Progenitor cell of endocrine pancreas (in vitro differentiated cells): ENCODE data around the gene AMH. TPM values are rescaled to one million over a fixed set of nuclear protein-coding genes. Genes with fewer than 3 reads are reported as not detected.
A peak's percentile ranks its signal among the peaks of the same experiment; 100 is the strongest.

Source experiments
- DNase-seq: peaks from one replicate; pipeline ENCODE4 v3.0.0; 2021; ENCODE audit warnings: low spot score; ENCODE audit not compliant: unreplicated experiment
- H3K27ac Mint-ChIP-seq: 2 replicates; pipeline ENCODE4 v1.8.0; 2021; ENCODE audit warnings: mild to moderate bottlenecking, moderate library complexity, mixed read lengths
- H3K27me3 Mint-ChIP-seq: 2 replicates; pipeline ENCODE4 v1.8.0; 2021; ENCODE audit warnings: mixed read lengths
- H3K36me3 Mint-ChIP-seq: 2 replicates; pipeline ENCODE4 v1.8.0; 2022; ENCODE audit warnings: mixed read lengths; ENCODE audit not compliant: insufficient read depth
- H3K4me1 Mint-ChIP-seq: 2 replicates; pipeline ENCODE4 v1.8.0; 2021; ENCODE audit warnings: low read depth, mixed read lengths
- H3K4me3 Mint-ChIP-seq: 2 replicates; pipeline ENCODE4 v1.8.0; 2021; ENCODE audit warnings: low read depth, mild to moderate bottlenecking, moderate library complexity, mixed read lengths
- H3K9me3 Mint-ChIP-seq: 2 replicates; pipeline ENCODE4 v1.8.0; 2021; ENCODE audit warnings: low read depth, mixed read lengths
- total RNA-seq: library from RNA; stranded (reverse); gene quantifications from 2 replicates; pipeline ENCODE4 v1.2.1, GENCODE V29; 2021
- TF ChIP-seq, protein P1 (sequence below): fragments of 200-600 bp; sonication (generic); IDR thresholded peaks from one replicate; pipeline ENCODE4 v1.5.0; 2021; ENCODE audit warnings: antibody characterized with exemption, mild to moderate bottlenecking; ENCODE audit not compliant: unreplicated experiment

Gene AMH
- total RNA-seq, 1 donor from 2014 or later, result 58.4 TPM

DNA sequence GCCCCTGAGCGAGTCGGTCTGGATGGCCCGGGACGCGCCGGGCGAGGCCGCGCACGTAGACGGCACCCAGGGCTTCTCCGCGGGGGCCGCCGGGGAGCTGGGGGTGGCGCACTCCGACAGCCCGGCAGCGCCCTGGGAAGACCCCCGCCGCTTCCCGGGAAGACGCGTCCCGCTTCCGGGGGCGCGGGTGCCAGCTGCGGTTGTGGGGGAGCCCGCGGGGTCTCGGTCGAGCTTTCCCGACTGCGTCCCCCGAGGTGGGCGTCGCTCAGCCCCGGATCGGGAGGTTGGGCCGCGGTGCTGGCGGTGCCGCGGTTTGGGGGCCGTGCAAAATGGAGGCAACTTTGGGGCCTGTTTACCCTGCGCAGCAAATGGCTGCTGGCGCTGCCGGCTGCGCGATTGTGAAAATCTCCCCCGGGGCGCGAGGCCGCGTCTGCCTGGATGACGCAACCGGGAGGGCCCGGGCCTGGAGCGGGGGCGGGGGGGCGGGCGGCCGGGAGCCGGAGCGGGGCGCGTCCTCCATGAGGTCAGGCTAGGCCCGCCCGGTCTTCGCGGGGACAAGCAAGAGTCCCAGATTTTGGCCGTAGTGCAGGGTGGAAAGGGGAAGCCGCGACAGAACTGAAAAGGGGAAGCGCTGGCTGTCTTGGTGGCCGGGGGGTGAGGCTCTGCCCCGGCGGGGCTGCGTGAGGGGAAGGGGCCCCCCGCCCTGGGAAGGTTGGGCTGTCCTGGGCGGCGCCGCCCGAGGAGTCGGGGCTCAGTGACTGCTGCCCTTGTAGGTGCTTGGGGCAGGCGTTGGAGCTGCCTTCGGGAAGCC, 21.5 kb downstream of the AMH start:
- Mint-ChIP-seq H3K27me3 (no peaks in the 10 kb centered on the region), H3K9me3 (no peaks in the 10 kb centered on the region), H3K4me1 (peaks cover 16% of the 10 kb centered on the region), H3K27ac (no peak overlapping the region), H3K4me3 (peak overlapping the region; percentile 90), H3K36me3 (peaks cover 13% of the 10 kb centered on the region)
- TF ChIP-seq, protein P1, sequence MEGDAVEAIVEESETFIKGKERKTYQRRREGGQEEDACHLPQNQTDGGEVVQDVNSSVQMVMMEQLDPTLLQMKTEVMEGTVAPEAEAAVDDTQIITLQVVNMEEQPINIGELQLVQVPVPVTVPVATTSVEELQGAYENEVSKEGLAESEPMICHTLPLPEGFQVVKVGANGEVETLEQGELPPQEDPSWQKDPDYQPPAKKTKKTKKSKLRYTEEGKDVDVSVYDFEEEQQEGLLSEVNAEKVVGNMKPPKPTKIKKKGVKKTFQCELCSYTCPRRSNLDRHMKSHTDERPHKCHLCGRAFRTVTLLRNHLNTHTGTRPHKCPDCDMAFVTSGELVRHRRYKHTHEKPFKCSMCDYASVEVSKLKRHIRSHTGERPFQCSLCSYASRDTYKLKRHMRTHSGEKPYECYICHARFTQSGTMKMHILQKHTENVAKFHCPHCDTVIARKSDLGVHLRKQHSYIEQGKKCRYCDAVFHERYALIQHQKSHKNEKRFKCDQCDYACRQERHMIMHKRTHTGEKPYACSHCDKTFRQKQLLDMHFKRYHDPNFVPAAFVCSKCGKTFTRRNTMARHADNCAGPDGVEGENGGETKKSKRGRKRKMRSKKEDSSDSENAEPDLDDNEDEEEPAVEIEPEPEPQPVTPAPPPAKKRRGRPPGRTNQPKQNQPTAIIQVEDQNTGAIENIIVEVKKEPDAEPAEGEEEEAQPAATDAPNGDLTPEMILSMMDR, result no peak
- no peak for DNase-seq

DNA sequence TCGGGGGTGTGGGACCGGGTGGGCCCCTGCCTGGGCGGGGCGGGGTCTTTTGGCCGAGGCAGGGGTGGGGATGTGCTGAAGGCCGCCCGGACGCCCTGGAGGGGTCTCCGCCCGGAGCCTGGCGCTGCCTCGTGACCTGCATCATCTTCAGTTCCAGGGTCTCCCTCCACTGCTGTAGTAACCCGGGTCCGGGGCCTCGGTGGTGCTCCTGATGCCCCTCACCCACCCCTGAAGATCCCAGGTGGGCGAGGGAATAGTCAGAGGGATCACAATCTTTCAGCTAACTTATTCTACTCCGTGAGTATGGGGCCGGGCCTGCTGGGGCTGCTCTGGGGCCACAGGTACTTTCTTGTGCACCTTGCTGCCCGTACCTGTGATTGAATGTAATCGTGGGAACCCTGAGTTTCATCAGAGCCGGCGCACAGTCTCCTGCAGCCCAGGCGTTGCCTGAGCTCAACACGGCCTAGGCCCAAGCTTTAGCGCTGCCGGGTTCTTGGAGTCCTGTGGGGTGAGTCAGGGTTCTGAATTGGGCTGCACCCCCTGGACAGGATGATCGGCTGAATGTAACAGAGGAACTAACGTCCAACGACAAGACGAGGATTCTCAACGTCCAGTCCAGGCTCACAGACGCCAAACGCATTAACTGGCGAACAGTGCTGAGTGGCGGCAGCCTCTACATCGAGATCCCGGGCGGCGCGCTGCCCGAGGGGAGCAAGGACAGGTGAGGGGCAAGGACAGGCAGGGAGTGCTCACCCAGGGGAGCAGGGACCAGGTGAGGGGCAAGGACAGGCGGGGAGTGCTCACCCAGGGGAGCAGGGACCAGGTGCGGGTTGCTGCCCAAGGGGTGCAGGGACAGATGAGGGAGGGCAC, 22.3 kb downstream of the AMH start:
- Mint-ChIP-seq H3K4me3 (peak overlapping the region; percentile 90), H3K27ac (peak overlapping the region; percentile 96), H3K36me3 (peaks cover 13% of the 10 kb centered on the region), H3K9me3 (no peaks in the 10 kb centered on the region), H3K4me1 (peaks cover 16% of the 10 kb centered on the region), H3K27me3 (no peaks in the 10 kb centered on the region)
- DNase-seq, result no peak
- TF ChIP-seq, protein P1, result no peak

DNA sequence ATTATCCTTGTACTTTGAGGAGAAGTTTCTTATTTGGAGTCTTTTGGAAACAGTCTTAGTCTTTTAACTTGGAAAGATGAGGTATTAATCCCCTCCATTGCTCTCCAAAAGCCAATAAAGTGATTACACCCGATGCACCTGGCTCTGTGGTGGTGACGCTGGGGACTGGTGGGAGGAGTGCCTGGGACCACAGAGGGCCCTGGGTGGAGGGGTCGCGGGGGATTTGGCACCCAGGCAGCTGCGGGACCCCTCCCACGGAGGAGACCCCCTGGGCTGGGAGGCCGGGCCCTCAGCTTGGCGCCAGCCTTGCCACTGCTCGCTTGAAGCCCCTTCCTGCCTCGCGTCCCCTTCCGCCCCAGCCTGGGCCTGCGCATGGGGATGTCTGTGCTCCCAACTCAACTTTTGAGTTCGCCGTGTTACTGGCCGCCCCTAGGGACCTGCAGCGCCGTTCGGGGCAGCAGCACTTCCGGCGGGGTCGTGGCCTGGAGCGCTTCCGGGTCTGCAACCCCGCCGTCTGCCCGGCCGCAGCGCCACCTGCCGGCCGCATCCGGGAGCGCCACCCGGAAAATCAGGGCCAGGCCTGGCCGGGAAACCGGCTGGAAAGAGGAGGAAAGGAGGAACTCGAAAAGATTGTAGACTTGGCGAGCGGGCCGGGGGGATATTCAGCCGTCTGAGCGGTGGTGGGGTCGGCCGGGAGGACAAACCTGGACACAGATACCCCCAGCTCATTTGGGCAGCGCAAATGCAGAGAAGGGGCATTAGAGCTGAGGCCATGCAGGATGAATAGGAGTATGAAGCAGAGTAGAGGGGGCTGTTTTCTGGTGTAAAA, 24.4 kb downstream of the AMH start:
- peak overlapping the region; percentile 90 for H3K27ac Mint-ChIP-seq
- H3K27me3 Mint-ChIP-seq, result no peaks in the 10 kb centered on the region
- no peaks in the 10 kb centered on the region for H3K9me3 Mint-ChIP-seq
- peaks cover 15% of the 10 kb centered on the region for H3K4me1 Mint-ChIP-seq
- peak; percentile 88 for DNase-seq
- H3K36me3 Mint-ChIP-seq, result peaks cover 15% of the 10 kb centered on the region
- TF ChIP-seq, protein P1, result peak; percentile 98
- peak overlapping the region; percentile 62 for H3K4me3 Mint-ChIP-seq

DNA sequence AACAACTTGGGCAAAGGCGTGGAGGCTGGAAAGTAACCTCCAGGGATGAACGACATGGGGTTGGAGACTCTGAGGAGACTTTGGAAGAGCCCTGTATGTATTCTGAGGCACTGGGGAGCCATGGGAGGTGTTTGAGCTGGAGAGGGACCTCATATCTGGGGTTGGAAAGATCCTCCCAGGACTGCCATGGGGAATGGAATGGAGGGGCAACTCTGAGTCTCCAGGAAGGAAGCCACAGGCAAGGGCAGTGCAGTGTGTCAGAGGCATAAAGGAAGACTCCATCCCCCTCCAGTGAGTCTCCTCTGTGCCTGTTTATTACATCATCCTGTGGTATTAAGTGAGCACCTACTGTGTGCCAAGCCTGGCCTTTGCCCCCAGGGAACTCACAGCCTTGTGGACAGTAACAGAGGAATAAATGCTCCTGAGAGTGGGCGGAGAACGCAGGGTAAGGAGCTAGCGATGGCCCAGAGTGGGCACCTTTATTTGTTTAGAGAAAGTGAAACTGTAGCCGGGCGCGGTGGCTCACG, 25.1 kb downstream of the AMH start:
- no peak overlapping the region for H3K4me3 Mint-ChIP-seq
- TF ChIP-seq, protein P1, result no peak
- H3K4me1 Mint-ChIP-seq, result peaks cover 15% of the 10 kb centered on the region
- DNase-seq, result no peak
- H3K36me3 Mint-ChIP-seq, result peaks cover 15% of the 10 kb centered on the region
- H3K27ac Mint-ChIP-seq, result peak overlapping the region; percentile 90
- no peaks in the 10 kb centered on the region for H3K9me3 Mint-ChIP-seq
- no peaks in the 10 kb centered on the region for H3K27me3 Mint-ChIP-seq
